HEK293 (cell line): ENCODE results near the gene LDLRAD2.

Source experiments
- CTCF ChIA-PET: fragments of 350-600 bp; formaldehyde crosslinking; extraction: SDS; loops from one replicate; lab custom pipeline; 2021; ENCODE audit warnings: antibody characterized with exemption; lab: Yijun Ruan, JAX
- POLR2A ChIA-PET: fragments of 300-600 bp; formaldehyde crosslinking; extraction: SDS; loops from one replicate; lab custom pipeline; 2020; ENCODE audit warnings: antibody characterized with exemption, inconsistent platforms; lab: Yijun Ruan, JAX
- H3K27ac ChIP-seq: fragments of 200-500 bp; sonication (Bioruptor generic); 2 replicates; pipeline ENCODE4 v1.5.1; 2014; ENCODE audit warnings: low read depth, low read length, control low read depth, inconsistent platforms; ENCODE audit errors: extremely low read depth
- H3K36me3 ChIP-seq, 2 experiments: fragments of 200-500 bp in 1 of 2; sonication (Bioruptor generic) in 1 of 2; 1 replicate in 1 of 2; 2 replicates in 1 of 2; pipeline ENCODE4 v1.5.1; 2014 to 2017; ENCODE audit warnings: inconsistent platforms in 2 of 2, low read length in 2 of 2; ENCODE audit not compliant: control insufficient read depth in 2 of 2, insufficient read depth in 1 of 2
- H3K4me1 ChIP-seq: fragments of 200-500 bp; sonication (Bioruptor generic); 2 replicates; pipeline ENCODE4 v1.5.1; 2014; ENCODE audit warnings: mild to moderate bottlenecking, low read length, inconsistent platforms; ENCODE audit not compliant: control insufficient read depth, insufficient read depth
- H3K4me3 ChIP-seq: 2 replicates; pipeline ENCODE4 v1.5.1; 2011; ENCODE audit warnings: low read depth, mild to moderate bottlenecking, control low read depth, low read length, moderate library complexity
- H3K9me3 ChIP-seq: fragments of 200-500 bp; sonication (Bioruptor generic); 2 replicates; pipeline ENCODE4 v1.5.1; 2014; ENCODE audit warnings: low read depth, low read length, inconsistent platforms; ENCODE audit not compliant: control insufficient read depth, insufficient read depth
- BCL6B ChIP-seq: fragments of 450-650 bp; formaldehyde crosslinking; IDR thresholded peaks from 2 replicates; pipeline ENCODE4 v1.5.1; 2017; ENCODE audit warnings: missing biosample characterization, missing genetic modification characterization
- GFI1B ChIP-seq: fragments of 450-650 bp; formaldehyde crosslinking; IDR thresholded peaks from 2 replicates; pipeline ENCODE4 v1.5.1; 2016; ENCODE audit warnings: missing biosample characterization, missing genetic modification characterization
- PRDM6 ChIP-seq: fragments of 450-650 bp; formaldehyde crosslinking; IDR thresholded peaks from 2 replicates; pipeline ENCODE4 v1.5.1; 2017; ENCODE audit warnings: missing biosample characterization, missing genetic modification characterization
- REPIN1 ChIP-seq: fragments of 450-650 bp; formaldehyde crosslinking; IDR thresholded peaks from 2 replicates; pipeline ENCODE4 v1.5.1; 2017; ENCODE audit warnings: missing biosample characterization, missing genetic modification characterization, low read depth
- SP3 ChIP-seq: fragments of 450-650 bp; formaldehyde crosslinking; IDR thresholded peaks from 2 replicates; pipeline ENCODE4 v1.5.1; 2016; ENCODE audit warnings: missing biosample characterization, missing genetic modification characterization
- TRIM28 ChIP-seq: IDR thresholded peaks from 2 replicates; pipeline ENCODE4 v1.6.1; 2011; ENCODE audit warnings: low read length, control low read depth, borderline replicate concordance
- ZBTB49 ChIP-seq: fragments of 450-650 bp; formaldehyde crosslinking; IDR thresholded peaks from 2 replicates; pipeline ENCODE4 v1.5.1; 2016; ENCODE audit warnings: missing biosample characterization, missing genetic modification characterization, low read depth
- ZBTB8A ChIP-seq: fragments of 450-650 bp; formaldehyde crosslinking; IDR thresholded peaks from 2 replicates; pipeline ENCODE4 v1.5.1; 2016; ENCODE audit warnings: missing biosample characterization, missing genetic modification characterization
- ZNF239 ChIP-seq: fragments of 450-650 bp; formaldehyde crosslinking; IDR thresholded peaks from 2 replicates; pipeline ENCODE4 v1.5.1; 2016; ENCODE audit warnings: missing biosample characterization, missing genetic modification characterization
- ZNF366 ChIP-seq: fragments of 450-650 bp; formaldehyde crosslinking; conservative IDR thresholded peaks from 2 replicates; pipeline ENCODE4 v1.5.1; 2016; ENCODE audit warnings: missing biosample characterization, missing genetic modification characterization
- ZNF37A ChIP-seq: fragments of 450-650 bp; IDR thresholded peaks from 2 replicates; pipeline ENCODE4 v1.5.1; 2018; ENCODE audit warnings: missing biosample characterization, missing genetic modification characterization
- ZNF544 ChIP-seq: fragments of 450-650 bp; formaldehyde crosslinking; IDR thresholded peaks from 2 replicates; pipeline ENCODE4 v1.5.0; 2017; ENCODE audit warnings: missing biosample characterization, missing genetic modification characterization
- ZNF791 ChIP-seq: fragments of 450-650 bp; formaldehyde crosslinking; IDR thresholded peaks from 2 replicates; pipeline ENCODE4 v1.5.1; 2016; ENCODE audit warnings: missing biosample characterization, missing genetic modification characterization

The LDLRAD2 gene

GRCh38 chr1:21843996-21844395 is 31.9 kb downstream of the LDLRAD2 start (continued):
- no peak for TF ChIP-seq ZBTB49 (tag by site-specific recombination)

GRCh38 chr1:21845646-21846641 is 33.9 kb downstream of the LDLRAD2 start:
- POLR2A ChIA-PET: no interaction called here
- peaks cover 0 to 71% of the 10 kb centered on the region in 2 experiments; a peak in 1 of 3 replicates for H3K36me3 ChIP-seq

GRCh38 chr1:21847223-21848205 is 35.4 kb downstream of the LDLRAD2 start:
- ChIA-PET CTCF (no interaction called here), POLR2A (no interaction called here)
- no peaks in the 10 kb centered on the region for H3K4me1 ChIP-seq
- H3K4me3 ChIP-seq: no peak overlapping the region
- H3K36me3 ChIP-seq: peaks cover 0 to 71% of the 10 kb centered on the region in 2 experiments; a peak in 1 of 3 replicates
- TF ChIP-seq SP3: no peak
- no peak for TF ChIP-seq ZNF239 (tag by site-specific recombination)
- TF ChIP-seq ZNF37A (tag by site-specific recombination): no peak
- no peak overlapping the region for H3K27ac ChIP-seq
- H3K9me3 ChIP-seq: no peaks in the 10 kb centered on the region

More at GRCh38 chr1:21845646-21846641, 33.9 kb downstream of the LDLRAD2 start:
- TF ChIP-seq BCL6B (no peak), REPIN1 (tag by site-specific recombination) (no peak), GFI1B (no peak), PRDM6 (no peak), ZNF544 (tag by site-specific recombination) (no peak), ZNF791 (tag by site-specific recombination) (no peak), ZNF366 (tag by site-specific recombination) (no peak), ZBTB8A (no peak), TRIM28 (no peak)
- H3K4me3 ChIP-seq: no peak overlapping the region
- CTCF ChIA-PET: interaction anchor here (0.5 to 0.6 kb wide), 3 partner anchors 9 to 448 kb away, joined by 3 read pairs; no protein-coding TSS in a partner anchor
- no peak overlapping the region for H3K27ac ChIP-seq
- no peaks in the 10 kb centered on the region for H3K9me3 ChIP-seq
- H3K4me1 ChIP-seq: no peaks in the 10 kb centered on the region
